Jurkat, Clone E6-1 (cell line): ENCODE data around the gene IL19.

Source experiments
- DNase-seq: peaks from one replicate; pipeline ENCODE4 v3.0.0-alpha.2; 2011; ENCODE audit warnings: low read depth, low spot score
- H3K4me3 ChIP-seq: 2 replicates; pipeline ENCODE4 v1.5.1; 2011; ENCODE audit warnings: mild to moderate bottlenecking, low read length, control low read depth, moderate library complexity

IL19 gene

DNA sequence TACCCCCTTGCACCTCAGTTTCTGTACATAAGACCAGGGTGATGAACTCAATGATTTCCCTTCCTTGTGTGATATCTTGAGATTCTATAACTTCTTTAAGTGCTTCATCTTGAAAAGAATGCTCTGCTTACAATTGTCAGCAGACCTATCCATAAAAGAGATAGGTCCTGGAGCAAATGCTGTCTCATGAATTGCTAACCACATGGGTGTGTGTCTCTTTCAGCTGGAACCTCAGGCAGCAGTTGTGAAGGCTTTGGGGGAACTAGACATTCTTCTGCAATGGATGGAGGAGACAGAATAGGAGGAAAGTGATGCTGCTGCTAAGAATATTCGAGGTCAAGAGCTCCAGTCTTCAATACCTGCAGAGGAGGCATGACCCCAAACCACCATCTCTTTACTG, 97.7 kb downstream of the IL19 start:
- DNase-seq, result no peak
- no peak overlapping the region for H3K4me3 ChIP-seq

DNA sequence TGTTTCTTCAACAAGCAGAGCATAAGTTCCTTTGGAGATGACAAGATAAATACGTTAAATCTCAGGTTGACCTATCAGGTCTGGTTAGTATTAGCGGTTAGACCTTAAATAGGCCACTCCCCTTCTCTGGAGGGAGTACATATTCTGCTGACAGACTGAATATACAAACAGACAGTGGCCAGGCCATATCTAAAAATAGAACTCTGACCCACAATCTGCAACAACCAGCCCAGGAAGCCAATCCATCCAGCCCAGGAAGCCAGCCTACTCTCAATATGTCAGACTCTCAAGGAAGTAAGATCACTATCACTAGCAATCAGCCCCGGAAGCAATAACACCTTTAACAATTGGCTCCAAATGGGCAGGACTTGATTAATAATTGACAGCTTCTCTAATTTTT, 101.6 kb downstream of the IL19 start:
- H3K4me3 ChIP-seq, result no peak overlapping the region
- no peak for DNase-seq

DNA sequence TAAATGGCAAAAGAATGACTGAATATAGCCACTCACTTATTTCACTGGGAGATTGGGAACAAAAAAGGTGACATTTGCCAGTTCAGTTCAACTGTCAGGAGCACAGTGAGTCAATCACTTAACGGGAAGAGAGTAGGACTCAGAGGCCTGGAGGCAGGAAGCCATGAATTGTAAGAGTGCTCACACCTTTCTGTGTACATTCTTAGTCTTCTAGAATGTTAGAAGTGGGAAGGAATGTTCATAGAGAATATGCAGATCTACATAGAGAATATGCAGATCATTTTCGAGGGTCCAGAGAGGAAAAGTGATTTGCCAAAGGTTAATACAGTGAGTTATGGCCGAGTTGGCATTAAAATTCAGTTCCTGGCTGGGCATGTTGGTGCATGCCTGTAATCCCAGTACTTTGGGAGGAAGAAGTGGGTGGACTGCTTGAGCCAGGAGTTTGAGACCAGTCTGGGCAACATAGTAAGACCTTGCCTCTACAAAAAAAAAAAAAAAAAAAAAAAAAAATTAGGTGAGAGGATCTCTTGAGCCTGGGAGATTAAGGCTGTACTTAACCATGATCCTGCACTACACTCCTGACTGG, 103.1 kb downstream of the IL19 start:
- DNase-seq, result no peak
- H3K4me3 ChIP-seq, result no peak overlapping the region

DNA sequence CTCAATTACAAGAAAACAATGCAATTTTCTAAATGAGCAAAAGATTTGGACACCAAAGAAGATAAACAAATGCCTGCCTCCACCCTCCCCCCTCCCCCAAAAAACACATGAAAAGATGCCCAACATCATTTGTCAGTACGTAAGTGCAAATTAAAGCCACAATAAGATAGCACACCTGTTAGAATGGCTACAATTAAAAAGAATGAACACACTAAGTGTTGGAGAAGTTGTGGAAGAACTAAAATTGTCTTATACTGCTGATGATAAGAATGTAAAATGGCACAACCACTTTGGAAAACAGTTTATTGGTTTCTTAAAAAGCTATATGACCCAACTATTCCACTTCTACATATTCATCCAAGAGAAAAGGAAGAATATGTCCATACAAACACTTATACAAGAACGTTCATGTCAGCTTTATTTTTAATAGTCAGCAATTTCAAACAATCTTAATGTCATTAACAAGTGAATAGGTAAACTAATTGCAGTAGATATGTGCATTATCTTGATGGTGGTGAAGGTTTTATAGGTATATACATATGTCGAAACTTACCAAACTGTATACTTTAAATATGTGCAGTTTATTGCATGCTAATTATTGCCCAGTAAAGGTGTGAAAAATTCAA, 105.3 kb downstream of the IL19 start:
- no peak overlapping the region for H3K4me3 ChIP-seq
- no peak for DNase-seq

DNA sequence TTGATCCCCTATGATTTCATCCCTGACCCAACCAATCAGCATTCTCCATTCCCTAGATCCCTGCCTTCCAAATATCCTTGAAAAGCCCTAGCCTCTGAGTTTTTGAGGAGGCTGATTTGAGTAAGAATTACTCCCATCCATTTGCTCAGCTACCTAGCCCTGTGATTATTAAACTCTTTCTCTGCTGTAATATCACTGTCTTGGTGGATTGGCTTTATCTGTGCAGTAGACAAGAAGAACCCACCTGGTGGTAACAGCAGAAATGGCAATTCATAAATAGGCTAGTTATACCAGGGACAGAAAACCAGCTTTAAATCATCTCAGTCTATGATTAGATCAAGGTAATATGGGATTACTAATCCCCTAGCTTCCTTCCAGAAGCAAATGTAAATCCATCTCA, 107.9 kb downstream of the IL19 start:
- no peak overlapping the region for H3K4me3 ChIP-seq
- DNase-seq, result peak; percentile 17

DNA sequence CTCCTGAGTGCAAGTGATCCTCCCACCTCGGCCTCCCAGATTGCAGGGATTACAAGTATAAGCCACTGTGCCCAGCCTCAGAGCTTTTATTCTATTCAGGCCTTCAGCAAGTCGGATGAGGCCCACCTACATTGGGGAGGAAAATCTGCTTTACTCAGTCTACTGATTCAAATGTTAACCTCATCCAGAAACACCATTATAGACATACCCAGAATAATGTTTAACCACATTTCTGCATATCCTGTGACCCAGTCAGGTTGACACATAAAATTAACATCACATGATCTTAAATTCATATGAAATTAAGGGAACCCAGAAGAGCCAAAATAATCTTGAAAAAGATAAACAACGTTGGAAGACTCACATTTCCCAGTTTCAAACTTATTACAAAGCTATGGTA, 109.7 kb downstream of the IL19 start:
- H3K4me3 ChIP-seq, result no peak overlapping the region
- DNase-seq, result no peak

DNA sequence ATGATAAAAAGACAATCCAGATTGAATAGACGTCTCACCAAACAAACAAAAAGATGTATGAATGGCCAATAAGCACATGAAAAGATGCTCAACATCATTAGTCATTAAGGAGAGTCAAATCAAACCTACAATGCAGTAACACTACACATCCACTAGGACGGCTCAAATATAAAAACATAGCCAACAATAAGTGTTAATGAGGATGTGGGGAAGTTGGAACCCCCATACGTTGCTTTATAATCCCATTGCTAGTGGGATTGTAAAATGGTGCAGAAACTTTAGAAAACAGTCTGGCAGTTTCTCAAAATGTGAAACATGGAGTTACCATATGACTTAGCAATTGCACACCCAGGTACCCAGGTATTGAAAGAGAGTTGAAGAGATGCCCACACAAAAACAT, 112.0 kb downstream of the IL19 start:
- no peak for DNase-seq
- no peak overlapping the region for H3K4me3 ChIP-seq

DNA sequence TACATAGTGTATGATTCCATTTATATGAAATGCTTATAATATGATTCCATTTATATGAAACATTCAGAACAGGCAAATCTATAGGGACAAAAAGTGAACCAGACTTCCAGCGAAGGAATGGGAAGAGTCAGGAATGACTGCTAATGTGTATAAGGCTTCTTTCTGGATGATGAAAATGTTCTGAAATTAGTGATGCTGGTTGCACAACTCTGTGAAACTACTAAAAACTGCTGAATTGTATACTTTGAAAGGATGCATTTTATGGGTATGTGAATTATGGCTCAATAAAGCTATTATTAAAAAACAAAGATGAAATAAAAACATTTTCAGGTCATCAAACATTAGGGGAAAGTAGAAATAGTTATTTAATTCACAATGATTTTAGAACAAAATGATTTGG, 112.6 kb downstream of the IL19 start:
- H3K4me3 ChIP-seq, result no peak overlapping the region
- no peak for DNase-seq

DNA sequence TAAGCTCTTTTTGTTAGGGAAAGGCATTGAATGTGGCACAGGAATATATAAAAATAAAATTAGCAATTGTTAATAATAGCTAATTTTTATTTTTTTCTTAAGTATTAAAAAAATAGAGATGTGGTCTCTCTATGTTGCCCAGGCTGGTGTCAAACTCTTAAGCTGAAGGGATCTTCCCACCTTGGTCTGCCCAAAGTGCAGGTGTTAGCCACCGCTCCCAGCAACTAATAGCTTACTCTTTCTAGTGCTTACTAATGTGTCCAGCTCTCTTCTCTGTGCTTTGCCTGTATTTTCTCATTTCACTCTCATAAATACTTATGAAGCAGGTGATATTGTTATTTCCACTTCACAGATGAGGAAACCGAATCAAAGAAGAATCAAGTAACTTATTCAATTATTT, 113.3 kb downstream of the IL19 start:
- H3K4me3 ChIP-seq, result no peak overlapping the region
- no peak for DNase-seq

DNA sequence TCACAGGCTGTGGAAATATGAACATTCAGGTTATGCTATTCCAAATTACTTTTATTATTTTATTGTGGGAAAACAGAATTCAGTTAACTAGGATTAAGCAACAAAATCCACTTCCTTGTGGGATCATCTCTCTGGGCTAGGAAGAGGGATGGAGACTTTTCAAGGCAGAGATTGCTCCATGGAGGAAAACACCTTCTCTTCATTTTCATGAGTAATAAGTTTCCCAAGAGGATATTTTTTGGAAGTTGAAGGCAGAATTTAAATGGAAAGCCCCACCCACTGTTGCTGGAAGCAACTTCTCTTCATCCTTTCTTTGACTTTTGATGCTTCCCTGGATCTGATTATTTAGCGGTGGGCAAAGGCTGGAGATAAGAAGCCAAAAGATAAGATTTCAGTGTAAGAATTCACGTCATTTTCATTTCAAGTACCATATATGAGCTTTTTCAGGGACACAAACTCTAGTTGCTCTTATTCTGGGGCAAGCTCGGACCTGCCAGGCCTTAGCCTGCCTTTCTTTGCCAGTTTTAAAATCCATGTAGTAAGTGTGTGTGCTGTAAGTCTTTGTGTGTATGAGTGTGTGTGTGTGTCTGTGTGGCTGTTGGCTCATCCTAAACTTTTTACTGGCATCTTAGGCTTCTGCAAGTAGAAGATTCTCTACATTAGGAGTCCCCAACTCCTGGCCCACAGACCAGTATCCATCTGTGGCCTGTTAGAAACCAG, 114.9 kb downstream of the IL19 start:
- no peak for DNase-seq
- H3K4me3 ChIP-seq, result no peak overlapping the region

DNA sequence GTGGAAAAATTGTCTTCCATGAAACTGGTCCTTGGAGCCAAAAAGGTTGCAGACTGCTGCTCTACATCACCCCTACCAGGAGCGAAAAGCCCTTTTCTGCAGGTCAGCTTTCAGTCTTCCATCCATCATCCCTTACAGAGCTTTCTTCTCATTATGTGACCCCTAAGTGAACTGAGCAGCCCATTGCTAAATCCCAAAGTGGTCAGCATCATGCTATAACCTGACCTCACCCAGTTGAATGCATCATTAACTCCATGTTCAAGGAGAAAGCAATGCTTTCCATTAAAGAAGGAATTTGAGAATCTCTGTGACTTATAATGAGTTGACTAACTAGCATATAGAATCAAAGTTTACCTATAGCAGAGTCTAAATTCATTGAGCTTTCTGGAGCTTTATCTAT, 116.3 kb downstream of the IL19 start:
- no peak for DNase-seq
- no peak overlapping the region for H3K4me3 ChIP-seq

DNA sequence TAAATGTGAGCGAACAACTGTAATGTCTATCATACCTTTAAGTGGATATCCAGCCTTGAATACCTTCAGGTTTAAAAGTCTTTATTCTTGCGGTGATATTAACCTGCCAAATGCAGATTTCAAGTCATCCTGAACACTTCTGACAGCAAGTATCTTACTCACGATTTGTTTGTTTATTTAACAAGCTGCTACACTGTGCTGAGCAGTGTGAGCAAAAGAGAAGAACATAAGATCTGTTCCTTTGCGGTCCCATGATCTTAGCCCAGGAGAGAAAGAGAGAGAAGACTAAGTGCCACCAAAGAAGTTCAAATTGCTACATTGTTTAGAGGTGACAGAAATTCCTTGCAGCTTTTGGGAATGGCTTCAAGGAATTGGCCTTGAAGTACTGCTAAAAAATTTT, 117.1 kb downstream of the IL19 start:
- DNase-seq, result no peak
- no peak overlapping the region for H3K4me3 ChIP-seq

DNA sequence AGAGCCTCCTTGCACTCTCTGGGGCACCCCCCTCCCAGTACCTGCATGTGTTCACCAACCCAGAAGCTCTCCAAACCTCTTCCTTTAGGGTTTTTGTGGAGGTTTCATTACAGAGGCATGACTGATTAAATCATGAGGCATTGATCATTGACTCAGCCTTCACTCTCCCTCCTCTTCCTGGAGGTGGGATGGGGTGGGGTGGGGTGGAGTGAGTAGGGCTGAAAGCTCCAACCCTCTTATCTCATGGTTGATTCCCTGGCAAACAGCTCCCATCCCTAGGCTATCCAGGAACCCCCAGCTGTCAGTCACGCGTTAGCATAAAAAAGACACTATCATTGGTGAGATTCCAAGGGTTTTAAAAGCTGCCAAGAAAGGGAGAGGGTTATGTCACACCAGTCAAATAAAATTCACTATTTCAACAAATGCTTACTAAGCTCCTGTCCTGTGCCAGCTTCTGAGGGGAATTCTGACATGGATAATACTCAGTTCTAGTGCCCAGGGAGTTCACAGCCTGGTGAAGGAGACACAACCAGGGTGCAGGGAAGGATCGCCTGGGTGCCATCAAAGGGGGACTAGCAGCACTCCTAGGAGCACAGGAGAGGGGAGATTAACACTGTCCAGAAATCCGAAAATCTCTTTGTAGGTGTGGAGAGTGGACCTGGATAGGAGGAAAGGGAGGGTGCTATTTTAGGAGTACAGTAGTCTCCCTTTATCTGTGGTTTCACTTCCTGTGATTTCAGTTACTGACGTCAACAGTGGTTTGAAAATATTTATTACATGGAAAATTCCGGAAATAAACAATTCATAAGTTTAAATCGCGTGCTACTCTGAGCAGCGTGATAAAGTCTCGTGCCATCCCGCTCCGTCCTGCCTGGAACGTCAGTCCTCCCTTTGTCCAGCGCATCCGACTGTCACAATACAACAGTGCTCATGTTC, 119.8 kb downstream of the IL19 start:
- no peak for DNase-seq
- no peak overlapping the region for H3K4me3 ChIP-seq

DNA sequence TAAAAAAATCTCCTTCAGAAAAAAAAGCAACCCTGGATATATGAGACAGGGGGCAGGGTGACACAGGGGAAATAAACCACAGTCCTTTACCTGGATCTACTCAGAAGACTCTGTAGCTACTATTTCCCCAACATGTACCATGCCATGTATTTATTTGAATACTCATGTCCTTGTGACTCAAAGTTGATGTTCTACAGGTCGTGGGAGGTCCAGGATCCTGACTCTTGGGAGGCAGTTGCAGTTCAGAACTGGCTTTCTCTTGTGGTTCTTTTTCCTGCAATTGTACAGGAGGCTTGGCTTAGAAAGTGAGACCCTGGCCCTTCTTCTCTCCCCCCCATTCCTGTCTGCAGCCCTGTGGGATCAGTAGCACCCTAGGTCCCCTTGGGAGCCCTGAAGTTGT, 120.8 kb downstream of the IL19 start:
- H3K4me3 ChIP-seq, result no peak overlapping the region
- no peak for DNase-seq
